Mesothelial cell of epicardium (in vitro differentiated cells): ENCODE data around the gene MLLT6. TPM values are rescaled to one million over a fixed set of nuclear protein-coding genes. Genes with fewer than 3 reads are reported as not detected.

Experiments used
- DNase-seq, 2 experiments: peaks; one replicate each; pipeline ENCODE4 v3.0.0; 2021; ENCODE audit warnings: low spot score in 2 of 2; ENCODE audit not compliant: unreplicated experiment in 2 of 2
- H3K27ac Mint-ChIP-seq: 2 replicates; pipeline ENCODE4 v1.8.0; 2021; ENCODE audit warnings: mixed read lengths
- H3K27me3 Mint-ChIP-seq: 2 replicates; pipeline ENCODE4 v1.8.0; 2021; ENCODE audit warnings: low read depth, mixed read lengths
- H3K36me3 Mint-ChIP-seq: 2 replicates; pipeline ENCODE4 v1.8.0; 2021; ENCODE audit warnings: mixed read lengths
- H3K4me1 Mint-ChIP-seq: 2 replicates; pipeline ENCODE4 v1.8.0; 2021; ENCODE audit warnings: mixed read lengths
- H3K4me3 Mint-ChIP-seq: 2 replicates; pipeline ENCODE4 v1.8.0; 2021; ENCODE audit warnings: mild to moderate bottlenecking, moderate library complexity, mixed read lengths
- H3K9me3 Mint-ChIP-seq: 2 replicates; pipeline ENCODE4 v1.8.0; 2021; ENCODE audit warnings: mixed read lengths
- CTCF ChIP-seq: fragments of 200-600 bp; sonication (generic); IDR thresholded peaks from one replicate; pipeline ENCODE4 v1.5.0; 2021; ENCODE audit warnings: antibody characterized with exemption; ENCODE audit not compliant: unreplicated experiment
- total RNA-seq: library from RNA; stranded (reverse); gene quantifications from 3 replicates; pipeline ENCODE4 v1.2.1, GENCODE V29; 2021

MLLT6 gene
- total RNA-seq, 1 donor from 2014 or later = 184 TPM

- Mint-ChIP-seq H3K4me1 (peaks cover 43% of the 10 kb centered on the region), H3K4me3 (peak overlapping the region; percentile 92), H3K27me3 (no peaks in the 10 kb centered on the region), H3K9me3 (no peaks in the 10 kb centered on the region), H3K27ac (no peak overlapping the region), H3K36me3 (peaks cover 8% of the 10 kb centered on the region)
- no peak for TF ChIP-seq CTCF
- no peak for DNase-seq
Measured at GRCh38 chr17:38705523-38705802, 390 bp downstream of the MLLT6 start.

- no peak for DNase-seq
- Mint-ChIP-seq H3K4me3 (peak overlapping the region; percentile 92), H3K27me3 (no peaks in the 10 kb centered on the region)
Measured at GRCh38 chr17:38705803-38706504, 881 bp downstream of the MLLT6 start.

GRCh38 chr17:38706505-38707216 lies 1.6 kb downstream of the MLLT6 start:
- DNase-seq = no peak
- Mint-ChIP-seq H3K36me3 (peaks cover 13% of the 10 kb centered on the region), H3K9me3 (no peaks in the 10 kb centered on the region), H3K4me1 (peaks cover 37% of the 10 kb centered on the region), H3K27me3 (no peaks in the 10 kb centered on the region), H3K4me3 (peak overlapping the region; percentile 92), H3K27ac (peak overlapping the region; percentile 93)
- TF ChIP-seq CTCF = no peak

More at GRCh38 chr17:38705803-38706504, 881 bp downstream of the MLLT6 start:
- H3K4me1 Mint-ChIP-seq = peaks cover 43% of the 10 kb centered on the region
- TF ChIP-seq CTCF = no peak
- peaks cover 9% of the 10 kb centered on the region for H3K36me3 Mint-ChIP-seq
- no peaks in the 10 kb centered on the region for H3K9me3 Mint-ChIP-seq
- H3K27ac Mint-ChIP-seq = peak overlapping the region; percentile 93

- no peaks in the 10 kb centered on the region for H3K27me3 Mint-ChIP-seq
- H3K9me3 Mint-ChIP-seq = no peaks in the 10 kb centered on the region
- no peak for TF ChIP-seq CTCF
- DNase-seq = no peak
- H3K27ac Mint-ChIP-seq = no peak overlapping the region
- H3K4me1 Mint-ChIP-seq = peaks cover 34% of the 10 kb centered on the region
- peaks cover 13% of the 10 kb centered on the region for H3K36me3 Mint-ChIP-seq
- H3K4me3 Mint-ChIP-seq = no peak overlapping the region
Measured at GRCh38 chr17:38707678-38708351, 2.7 kb downstream of the MLLT6 start.

GRCh38 chr17:38709104-38709820 lies 4.2 kb downstream of the MLLT6 start:
- DNase-seq = no peak
- H3K36me3 Mint-ChIP-seq = peaks cover 16% of the 10 kb centered on the region
- no peaks in the 10 kb centered on the region for H3K9me3 Mint-ChIP-seq
- no peak for TF ChIP-seq CTCF
- peaks cover 22% of the 10 kb centered on the region for H3K4me1 Mint-ChIP-seq
- H3K4me3 Mint-ChIP-seq = no peak overlapping the region
- no peaks in the 10 kb centered on the region for H3K27me3 Mint-ChIP-seq
- H3K27ac Mint-ChIP-seq = no peak overlapping the region
